Osteoblast (primary cell): ENCODE measurements around the gene DNAH10. TPM values are rescaled to one million over a fixed set of nuclear protein-coding genes. Genes with fewer than 3 reads are reported as not detected.

Experiments used
- DNase-seq: peaks from one replicate; pipeline ENCODE4 v3.0.0; 2011; ENCODE audit warnings: low spot score, mixed read lengths; ENCODE audit not compliant: insufficient read length; ENCODE audit errors: missing footprints
- H2AFZ ChIP-seq: 2 replicates; pipeline ENCODE4 v1.6.0; 2011; ENCODE audit warnings: mild to moderate bottlenecking, low read length
- H3K27ac ChIP-seq: 2 replicates; pipeline ENCODE4 v1.5.1; 2011; ENCODE audit warnings: mild to moderate bottlenecking, low read depth, low read length, moderate library complexity
- H3K27me3 ChIP-seq: 2 replicates; pipeline ENCODE4 v1.6.0; 2012; ENCODE audit warnings: mild to moderate bottlenecking, control low read depth, inconsistent platforms, low read length, moderate library complexity; ENCODE audit not compliant: insufficient read depth
- H3K36me3 ChIP-seq: 2 replicates; pipeline ENCODE4 v1.5.1; 2011; ENCODE audit warnings: mild to moderate bottlenecking, low read length, control low read depth, moderate library complexity; ENCODE audit not compliant: insufficient read depth
- H3K4me1 ChIP-seq: 2 replicates; pipeline ENCODE4 v1.5.1; 2011; ENCODE audit warnings: mild to moderate bottlenecking, low read length, control low read depth, moderate library complexity; ENCODE audit not compliant: insufficient read depth
- H3K4me2 ChIP-seq: 2 replicates; pipeline ENCODE4 v1.6.0; 2011; ENCODE audit warnings: mild to moderate bottlenecking, low read length; ENCODE audit not compliant: insufficient read depth
- H3K4me3 ChIP-seq: fragments of 200-600 bp; sonication (generic); 3 replicates; pipeline ENCODE4 v1.5.1; 2012; ENCODE audit warnings: mild to moderate bottlenecking, low read length, inconsistent platforms; ENCODE audit not compliant: insufficient read depth
- H3K79me2 ChIP-seq: 2 replicates; pipeline ENCODE4 v1.6.0; 2012; ENCODE audit warnings: mild to moderate bottlenecking, low read length, control low read depth, inconsistent platforms; ENCODE audit not compliant: insufficient read depth
- H3K9me3 ChIP-seq: 2 replicates; pipeline ENCODE4 v1.5.1; 2011; ENCODE audit warnings: low read depth, low read length, control low read depth
- H4K20me1 ChIP-seq: 2 replicates; pipeline ENCODE4 v1.6.0; 2012; ENCODE audit warnings: mild to moderate bottlenecking, low read length, control low read depth; ENCODE audit not compliant: insufficient read depth
- total RNA-seq: library from RNA; depleted of rRNA; stranded (reverse); fragments of >200 nt; gene quantifications from 2 replicates; pipeline ENCODE4 v1.2.3, GENCODE V29; 2012
- TF ChIP-seq, protein P1 (sequence below): IDR thresholded peaks from 2 replicates; pipeline ENCODE4 v1.5.1; 2011; ENCODE audit warnings: mild to moderate bottlenecking, low read depth, low read length, moderate library complexity; ENCODE audit errors: extremely low read depth

Gene DNAH10
- total RNA-seq, 1 donor = 0.72 TPM

DNA sequence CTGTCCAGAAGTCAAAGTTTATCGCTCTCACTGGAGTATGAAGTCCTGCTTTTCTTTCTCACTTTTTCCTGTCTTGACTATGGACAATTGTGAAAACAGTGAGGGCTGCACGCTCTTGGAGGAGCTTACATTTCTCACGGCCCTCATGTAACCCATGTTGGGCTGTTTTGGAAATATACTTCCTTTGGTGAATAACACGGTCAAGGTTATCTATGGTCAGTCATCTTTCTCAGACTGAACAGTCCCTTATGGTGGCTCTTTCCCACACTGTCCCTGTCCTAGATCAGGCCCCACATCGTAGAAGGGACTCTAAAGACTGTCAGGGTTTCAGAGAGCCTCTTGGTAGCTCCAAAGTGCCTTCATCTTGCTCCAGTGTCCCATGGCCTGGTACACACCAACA lies 203.3 kb downstream of the DNAH10 start:
- Histone ChIP-seq H4K20me1 (peaks cover 30% of the 10 kb centered on the region), H3K4me1 (peaks cover 43% of the 10 kb centered on the region), H3K36me3 (peaks cover 11% of the 10 kb centered on the region), H3K27ac (no peak overlapping the region), H2AFZ (no peak overlapping the region), H3K4me3 (no peak overlapping the region), H3K79me2 (peaks cover 66% of the 10 kb centered on the region), H3K4me2 (no peak overlapping the region), H3K27me3 (no peaks in the 10 kb centered on the region), H3K9me3 (no peaks in the 10 kb centered on the region)
- no peak for DNase-seq
- TF ChIP-seq, protein P1, sequence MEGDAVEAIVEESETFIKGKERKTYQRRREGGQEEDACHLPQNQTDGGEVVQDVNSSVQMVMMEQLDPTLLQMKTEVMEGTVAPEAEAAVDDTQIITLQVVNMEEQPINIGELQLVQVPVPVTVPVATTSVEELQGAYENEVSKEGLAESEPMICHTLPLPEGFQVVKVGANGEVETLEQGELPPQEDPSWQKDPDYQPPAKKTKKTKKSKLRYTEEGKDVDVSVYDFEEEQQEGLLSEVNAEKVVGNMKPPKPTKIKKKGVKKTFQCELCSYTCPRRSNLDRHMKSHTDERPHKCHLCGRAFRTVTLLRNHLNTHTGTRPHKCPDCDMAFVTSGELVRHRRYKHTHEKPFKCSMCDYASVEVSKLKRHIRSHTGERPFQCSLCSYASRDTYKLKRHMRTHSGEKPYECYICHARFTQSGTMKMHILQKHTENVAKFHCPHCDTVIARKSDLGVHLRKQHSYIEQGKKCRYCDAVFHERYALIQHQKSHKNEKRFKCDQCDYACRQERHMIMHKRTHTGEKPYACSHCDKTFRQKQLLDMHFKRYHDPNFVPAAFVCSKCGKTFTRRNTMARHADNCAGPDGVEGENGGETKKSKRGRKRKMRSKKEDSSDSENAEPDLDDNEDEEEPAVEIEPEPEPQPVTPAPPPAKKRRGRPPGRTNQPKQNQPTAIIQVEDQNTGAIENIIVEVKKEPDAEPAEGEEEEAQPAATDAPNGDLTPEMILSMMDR = no peak

DNA sequence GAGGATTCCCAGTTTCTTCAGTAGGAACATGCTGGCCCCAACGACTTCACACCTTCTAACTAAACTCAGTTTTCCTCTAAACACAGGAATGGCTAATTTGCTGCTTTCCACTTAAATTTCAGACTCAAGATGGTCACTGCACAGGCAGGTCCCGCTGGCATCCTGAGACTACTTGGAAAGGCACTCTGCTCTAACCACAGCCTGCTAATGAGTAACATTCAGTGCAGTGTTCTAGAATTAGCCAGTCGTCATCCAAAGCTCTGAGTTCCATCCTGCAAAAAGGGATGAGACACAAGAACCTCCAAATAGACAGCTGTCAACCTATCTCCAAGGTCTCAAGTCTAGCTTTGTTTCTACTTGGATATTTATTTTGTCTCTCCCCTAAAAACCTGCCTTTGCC lies 204.5 kb downstream of the DNAH10 start:
- peaks cover 72% of the 10 kb centered on the region for H3K79me2 ChIP-seq

DNA sequence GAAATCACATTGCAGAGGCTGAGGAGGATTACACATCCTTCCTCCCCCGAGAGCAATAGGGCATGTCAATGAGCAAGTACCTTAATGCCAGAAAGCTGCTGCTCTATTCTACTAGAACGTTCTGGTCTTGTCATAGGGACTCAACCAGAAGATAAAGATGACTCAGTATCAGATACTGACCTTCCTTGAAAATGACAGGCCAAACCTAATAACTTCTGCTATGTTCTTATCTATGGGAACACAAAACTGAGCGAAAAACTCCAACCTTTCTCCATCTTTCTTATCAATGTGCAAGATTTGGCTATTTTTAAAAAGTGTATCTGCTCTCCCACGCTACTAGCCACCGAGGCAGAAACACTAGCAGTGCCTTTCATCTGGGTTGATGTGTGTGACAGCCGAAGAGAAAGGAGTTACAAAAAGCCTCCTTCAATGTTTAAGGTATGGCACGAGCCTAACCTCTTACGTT lies 205.1 kb downstream of the DNAH10 start:
- Histone ChIP-seq H3K27me3 (no peaks in the 10 kb centered on the region), H3K79me2 (peaks cover 73% of the 10 kb centered on the region)

More for the DNA sequence above, 204.5 kb downstream of the DNAH10 start:
- peaks cover 11% of the 10 kb centered on the region for H3K36me3 ChIP-seq
- no peak overlapping the region for H3K4me3 ChIP-seq
- H3K9me3 ChIP-seq = no peaks in the 10 kb centered on the region
- no peak overlapping the region for H2AFZ ChIP-seq
- H3K27me3 ChIP-seq = no peaks in the 10 kb centered on the region
- H3K27ac ChIP-seq = peak overlapping the region; percentile 33
- DNase-seq = peak; percentile 72
- peaks cover 54% of the 10 kb centered on the region for H3K4me1 ChIP-seq
- TF ChIP-seq, protein P1 = no peak
- H3K4me2 ChIP-seq = peak overlapping the region; percentile 5
- H4K20me1 ChIP-seq = peaks cover 23% of the 10 kb centered on the region

DNA sequence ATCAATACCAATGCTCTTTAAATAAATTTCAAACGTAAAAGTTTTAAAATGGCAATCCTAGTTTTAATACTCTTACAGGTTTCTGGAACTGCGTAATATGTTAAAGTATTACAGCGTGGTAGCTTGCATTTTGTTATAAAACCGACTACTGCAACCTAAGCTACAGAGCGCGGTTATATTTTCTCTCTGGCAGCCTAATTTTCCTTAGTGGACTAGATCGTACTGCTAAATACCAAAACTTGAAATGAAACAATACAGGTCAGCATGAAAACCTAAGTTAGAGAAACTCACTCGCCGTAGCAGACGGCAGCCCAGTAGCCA lies 209.3 kb downstream of the DNAH10 start:
- H3K9me3 ChIP-seq = no peaks in the 10 kb centered on the region
- H3K4me2 ChIP-seq = peak overlapping the region; percentile 91
- DNase-seq = peak; percentile 68
- TF ChIP-seq, protein P1 = no peak
- H3K27me3 ChIP-seq = no peaks in the 10 kb centered on the region
- peak overlapping the region; percentile 42 for H3K27ac ChIP-seq
- H3K4me3 ChIP-seq = peak overlapping the region; percentile 77
- peaks cover 16% of the 10 kb centered on the region for H4K20me1 ChIP-seq
- peaks cover 61% of the 10 kb centered on the region for H3K4me1 ChIP-seq
- H3K36me3 ChIP-seq = peaks cover 5% of the 10 kb centered on the region
- peak overlapping the region; percentile 64 for H2AFZ ChIP-seq
- H3K79me2 ChIP-seq = peaks cover 62% of the 10 kb centered on the region

More for the DNA sequence above, 205.1 kb downstream of the DNAH10 start:
- DNase-seq = no peak
- Histone ChIP-seq H3K9me3 (no peaks in the 10 kb centered on the region), H3K4me2 (peak overlapping the region; percentile 5), H2AFZ (no peak overlapping the region), H3K4me1 (peaks cover 54% of the 10 kb centered on the region), H3K27ac (peak overlapping the region; percentile 33), H3K4me3 (no peak overlapping the region), H3K36me3 (peaks cover 11% of the 10 kb centered on the region), H4K20me1 (peaks cover 21% of the 10 kb centered on the region)
- TF ChIP-seq, protein P1 = no peak
